Esophagus (tissue), 2 donors: ENCODE measurements around the gene APBA3. TPM values are rescaled to one million over a fixed set of nuclear protein-coding genes. Genes with fewer than 3 reads are reported as not detected.

Experiments
- H3K27ac ChIP-seq, 2 donors: one replicate each; pipeline ENCODE4 v1.5.1; 2013; ENCODE audit warnings: low read depth in 2 of 2, mild to moderate bottlenecking in 2 of 2, inconsistent platforms in 1 of 2, low read length in 1 of 2, moderate library complexity in 1 of 2
- H3K27me3 ChIP-seq, 2 donors: one replicate each; pipeline ENCODE4 v1.6.1; 2013; ENCODE audit warnings: low read length in 2 of 2, control low read depth in 1 of 2, mild to moderate bottlenecking in 1 of 2; ENCODE audit not compliant: insufficient read depth in 2 of 2, control insufficient read depth in 1 of 2
- H3K36me3 ChIP-seq, 2 donors: one replicate each; pipeline ENCODE4 v1.6.1; 2013; ENCODE audit warnings: low read length in 1 of 2; ENCODE audit not compliant: control insufficient read depth in 2 of 2, insufficient read depth in 2 of 2
- H3K4me1 ChIP-seq, 2 donors: one replicate each; pipeline ENCODE4 v1.6.1; 2013; ENCODE audit warnings: low read length in 1 of 2; ENCODE audit not compliant: control insufficient read depth in 2 of 2, insufficient read depth in 2 of 2
- H3K4me3 ChIP-seq, 2 donors: one replicate each; pipeline ENCODE4 v1.5.1; 2013; ENCODE audit warnings: low read length in 2 of 2, mild to moderate bottlenecking in 2 of 2, low read depth in 1 of 2, moderate library complexity in 1 of 2
- H3K9me3 ChIP-seq, 2 donors: one replicate each; pipeline ENCODE4 v1.6.1; 2013; ENCODE audit warnings: mild to moderate bottlenecking in 2 of 2, low read depth in 1 of 2, low read length in 1 of 2, moderate library complexity in 1 of 2; ENCODE audit not compliant: control insufficient read depth in 2 of 2, insufficient read depth in 1 of 2
- WGBS, 2 donors: extraction: QIAGEN DNeasy Blood & Tissue Kit; methylation state at CpG; one replicate each; pipeline ENCODE4 v1.1.7; 2013; 5-methylcytosine and 5-hydroxymethylcytosine counted together
- polyA plus RNA-seq, 2 donors: library from polyadenylated mRNA; stranded (reverse); fragments of 200-250 nt; gene quantifications; one replicate each; pipeline ENCODE4 v1.2.3, GENCODE V29; 2013
- donor health status: healthy with polysubstance abuse.
- donor health status: Bipolar disorder and iron deficiency.

The APBA3 gene
- polyA plus RNA-seq, 2 donors: 12.1 to 16.3 TPM

DNA sequence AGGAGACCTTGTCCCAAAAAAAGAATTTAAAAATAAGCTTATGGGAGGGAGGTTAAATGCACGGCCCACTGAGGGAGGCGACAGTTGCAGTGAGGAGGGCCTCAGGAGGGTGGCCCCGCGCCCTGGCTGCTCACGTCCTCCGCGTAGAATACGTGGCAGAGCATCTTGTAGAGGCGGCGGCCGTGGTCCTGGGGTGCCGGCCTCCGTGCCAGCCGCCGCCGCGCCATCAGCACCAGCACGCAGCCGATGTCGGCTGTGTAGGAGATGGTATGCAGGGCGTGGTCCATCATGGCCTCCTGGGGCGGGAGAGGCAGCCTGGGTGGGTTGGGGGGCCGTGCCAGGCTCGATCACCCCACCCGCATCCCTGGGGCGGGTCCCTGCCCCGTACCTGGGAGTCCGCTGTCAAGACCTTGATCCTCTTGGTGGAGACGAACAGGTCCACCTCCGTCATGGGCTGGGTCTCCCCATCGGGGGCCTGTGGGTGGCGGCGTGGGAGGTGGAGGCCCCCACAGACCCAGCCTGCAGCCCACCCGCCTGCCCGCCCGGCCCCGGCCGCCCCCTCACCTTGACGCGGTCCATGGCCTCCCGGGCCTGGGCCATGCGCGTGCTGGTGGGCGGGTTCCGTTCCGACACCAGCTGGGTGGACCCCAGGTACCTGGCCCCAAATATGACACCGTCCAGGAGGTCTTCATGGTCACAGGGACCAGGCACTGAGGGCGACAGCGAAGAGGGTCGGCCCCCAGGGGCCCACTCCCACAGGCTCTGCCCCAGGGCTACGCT, 7.7 kb downstream of the APBA3 start:
- Histone ChIP-seq H3K9me3 (no peaks in the 10 kb centered on the region), H3K36me3 (peaks cover 7 to 30% of the 10 kb centered on the region in 2 donors), H3K4me1 (no peaks in the 10 kb centered on the region), H3K4me3 (no peak overlapping the region), H3K27ac (no peak overlapping the region), H3K27me3 (no peaks in the 10 kb centered on the region)
- 94% methylated on average over 47 to 51 of the region's 51 CpGs for WGBS, 2 donors

DNA sequence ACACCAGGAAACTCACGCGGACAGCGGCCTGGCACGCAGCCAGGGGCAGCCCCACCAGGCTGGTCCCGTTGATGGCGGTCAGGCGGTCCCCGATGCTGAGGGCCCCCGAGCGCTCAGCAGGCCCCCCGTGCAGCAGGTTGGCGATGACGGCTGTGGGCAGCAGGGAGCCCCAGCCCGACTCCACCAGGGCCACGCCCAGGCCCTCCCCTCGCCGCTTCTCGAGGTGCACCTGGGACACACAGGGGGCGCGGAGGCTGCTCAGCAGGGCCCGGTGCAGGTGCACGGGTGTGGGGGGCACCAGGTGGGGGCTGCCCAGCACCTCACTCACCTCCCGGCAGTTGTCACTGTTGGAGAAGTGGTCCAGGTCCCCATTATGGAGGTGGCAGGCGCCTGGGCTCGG, 9.0 kb downstream of the APBA3 start:
- 85 to 86% methylated on average over 23 to 25 of the region's 25 CpGs for WGBS, 2 donors
- Histone ChIP-seq H3K9me3 (no peaks in the 10 kb centered on the region), H3K4me3 (no peak overlapping the region), H3K4me1 (no peaks in the 10 kb centered on the region), H3K27me3 (no peaks in the 10 kb centered on the region), H3K36me3 (peaks cover 7 to 30% of the 10 kb centered on the region in 2 donors), H3K27ac (no peak overlapping the region)

- Histone ChIP-seq H3K4me1 (no peaks in the 10 kb centered on the region), H3K27ac (no peak overlapping the region), H3K36me3 (peaks cover 7 to 33% of the 10 kb centered on the region in 2 donors), H3K9me3 (no peaks in the 10 kb centered on the region), H3K27me3 (no peaks in the 10 kb centered on the region), H3K4me3 (no peak overlapping the region)
- 92 to 95% methylated on average over 24 to 30 of the region's 30 CpGs for whole genome bisulfite sequencing, 2 donors
Observed at GRCh38 chr19:3751236-3751635, 10.3 kb downstream of the APBA3 start.

- Histone ChIP-seq H3K27me3 (no peaks in the 10 kb centered on the region), H3K4me1 (no peaks in the 10 kb centered on the region), H3K4me3 (no peak overlapping the region), H3K36me3 (peaks cover 7 to 36% of the 10 kb centered on the region in 2 donors), H3K27ac (no peak overlapping the region), H3K9me3 (no peaks in the 10 kb centered on the region)
- WGBS, 2 donors: 98 to 100% methylated on average over 2 of the region's 2 CpGs
Observed at GRCh38 chr19:3750211-3750610, 11.3 kb downstream of the APBA3 start.

DNA sequence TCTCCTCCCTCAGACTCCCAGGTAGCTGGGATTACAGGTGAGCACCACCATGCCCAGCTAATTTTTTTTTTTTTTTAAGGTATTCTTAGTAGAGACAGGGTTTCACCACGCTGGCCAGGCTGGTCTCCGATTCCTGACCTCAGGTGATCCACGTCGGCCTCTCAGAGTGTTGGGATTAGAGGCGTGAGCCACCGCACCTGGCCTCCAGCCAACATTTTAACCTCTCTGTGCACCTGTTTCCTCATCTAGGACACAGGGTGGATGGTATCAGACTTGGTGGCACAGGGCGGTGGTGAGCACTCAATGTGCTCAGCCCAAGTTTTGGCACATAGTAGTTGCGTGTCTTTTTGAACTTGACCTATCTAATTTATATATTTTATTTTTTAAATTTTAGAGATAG, 12.5 kb downstream of the APBA3 start:
- no peak overlapping the region for H3K27ac ChIP-seq
- no peaks in the 10 kb centered on the region for H3K27me3 ChIP-seq
- H3K4me1 ChIP-seq: no peaks in the 10 kb centered on the region
- peaks cover 6 to 36% of the 10 kb centered on the region in 2 donors for H3K36me3 ChIP-seq
- H3K9me3 ChIP-seq: no peaks in the 10 kb centered on the region
- no peak overlapping the region for H3K4me3 ChIP-seq
- 72 to 73% methylated on average over 8 of the region's 8 CpGs for WGBS, 2 donors

DNA sequence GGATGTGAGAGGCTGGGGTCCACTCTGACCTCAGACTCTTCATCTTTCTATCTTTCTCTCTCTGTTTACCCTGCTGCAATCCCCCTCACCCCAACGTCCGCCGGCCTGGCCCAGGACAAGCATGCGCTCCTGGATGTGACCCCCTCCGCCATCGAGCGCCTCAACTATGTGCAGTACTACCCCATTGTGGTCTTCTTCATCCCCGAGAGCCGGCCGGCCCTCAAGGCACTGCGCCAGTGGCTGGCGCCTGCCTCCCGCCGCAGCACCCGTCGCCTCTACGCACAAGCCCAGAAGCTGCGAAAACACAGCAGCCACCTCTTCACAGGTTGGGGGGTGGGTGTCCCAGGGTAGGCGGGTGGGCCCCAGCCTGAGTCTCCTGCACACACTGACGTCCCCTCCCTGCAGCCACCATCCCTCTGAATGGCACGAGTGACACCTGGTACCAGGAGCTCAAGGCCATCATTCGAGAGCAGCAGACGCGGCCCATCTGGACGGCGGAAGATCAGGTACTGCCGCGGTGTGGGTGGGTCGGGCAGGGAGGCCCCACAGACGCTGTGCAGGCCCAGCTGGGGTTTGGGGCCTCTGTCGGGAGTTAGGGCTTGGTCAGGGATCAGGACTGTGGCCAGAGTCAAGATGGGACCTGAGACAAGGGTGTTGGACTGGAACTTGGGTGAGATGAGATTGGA, 15.0 kb downstream of the APBA3 start:
- Histone ChIP-seq H3K27ac (no peak overlapping the region), H3K4me3 (no peak overlapping the region), H3K4me1 (no peaks in the 10 kb centered on the region), H3K27me3 (no peaks in the 10 kb centered on the region), H3K36me3 (peaks cover 5 to 26% of the 10 kb centered on the region in 2 donors), H3K9me3 (no peaks in the 10 kb centered on the region)
- WGBS, 2 donors: 68 to 70% methylated on average over 31 of the region's 31 CpGs

GRCh38 chr19:3745363-3746045, 16.0 kb downstream of the APBA3 start:
- no peak overlapping the region for H3K27ac ChIP-seq
- H3K9me3 ChIP-seq: no peaks in the 10 kb centered on the region
- H3K4me1 ChIP-seq: no peaks in the 10 kb centered on the region
- peaks cover 4 to 20% of the 10 kb centered on the region in 2 donors for H3K36me3 ChIP-seq
- no peak overlapping the region for H3K4me3 ChIP-seq
- H3K27me3 ChIP-seq: no peaks in the 10 kb centered on the region
- 56 to 67% methylated on average over 8 of the region's 8 CpGs for WGBS, 2 donors

GRCh38 chr19:3743486-3743885, 18.0 kb downstream of the APBA3 start:
- Histone ChIP-seq H3K4me1 (no peaks in the 10 kb centered on the region), H3K4me3 (no peak overlapping the region), H3K9me3 (no peaks in the 10 kb centered on the region), H3K36me3 (peaks cover 0 to 15% of the 10 kb centered on the region in 2 donors), H3K27me3 (no peaks in the 10 kb centered on the region), H3K27ac (no peak overlapping the region)
- 97 to 98% methylated on average over 2 of the region's 2 CpGs for WGBS, 2 donors

DNA sequence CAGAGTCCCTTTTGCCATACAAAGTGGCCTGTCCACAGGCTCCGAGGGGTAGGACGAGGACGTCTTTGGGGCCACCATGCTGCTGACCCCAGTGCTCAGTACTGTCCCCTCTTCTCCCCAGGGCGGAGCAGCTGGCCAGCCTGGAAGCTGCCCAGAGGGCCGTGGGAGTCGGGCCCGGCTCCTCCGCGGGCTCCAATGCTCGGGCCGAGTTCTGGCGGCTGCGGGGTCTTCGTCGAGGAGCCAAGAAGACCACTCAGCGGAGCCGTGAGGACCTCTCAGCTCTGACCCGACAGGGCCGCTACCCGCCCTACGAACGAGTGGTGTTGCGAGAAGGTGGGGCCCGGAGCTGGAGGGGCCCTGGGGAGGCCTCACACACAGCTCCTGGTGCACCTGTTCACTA, 21.1 kb downstream of the APBA3 start:
- Histone ChIP-seq H3K36me3 (peaks cover 0 to 19% of the 10 kb centered on the region in 2 donors), H3K4me1 (no peaks in the 10 kb centered on the region), H3K4me3 (no peak overlapping the region), H3K27me3 (no peaks in the 10 kb centered on the region), H3K9me3 (no peaks in the 10 kb centered on the region), H3K27ac (no peak overlapping the region)
- whole genome bisulfite sequencing, 2 donors: 92 to 97% methylated on average over 23 to 24 of the region's 24 CpGs
